Mesothelial cell of epicardium (in vitro differentiated cells): Measurements from ENCODE around the gene TAS2R3. TPM values are rescaled to one million over a fixed set of nuclear protein-coding genes. Genes with fewer than 3 reads are reported as not detected.

Source experiments
- DNase-seq, 2 experiments: peaks; one replicate each; pipeline ENCODE4 v3.0.0; 2021; ENCODE audit warnings: low spot score in 2 of 2; ENCODE audit not compliant: unreplicated experiment in 2 of 2
- H3K27ac Mint-ChIP-seq: 2 replicates; pipeline ENCODE4 v1.8.0; 2021; ENCODE audit warnings: mixed read lengths
- H3K27me3 Mint-ChIP-seq: 2 replicates; pipeline ENCODE4 v1.8.0; 2021; ENCODE audit warnings: low read depth, mixed read lengths
- H3K36me3 Mint-ChIP-seq: 2 replicates; pipeline ENCODE4 v1.8.0; 2021; ENCODE audit warnings: mixed read lengths
- H3K4me1 Mint-ChIP-seq: 2 replicates; pipeline ENCODE4 v1.8.0; 2021; ENCODE audit warnings: mixed read lengths
- H3K4me3 Mint-ChIP-seq: 2 replicates; pipeline ENCODE4 v1.8.0; 2021; ENCODE audit warnings: mild to moderate bottlenecking, moderate library complexity, mixed read lengths
- H3K9me3 Mint-ChIP-seq: 2 replicates; pipeline ENCODE4 v1.8.0; 2021; ENCODE audit warnings: mixed read lengths
- CTCF ChIP-seq: fragments of 200-600 bp; sonication (generic); IDR thresholded peaks from one replicate; pipeline ENCODE4 v1.5.0; 2021; ENCODE audit warnings: antibody characterized with exemption; ENCODE audit not compliant: unreplicated experiment
- total RNA-seq: library from RNA; stranded (reverse); gene quantifications from 3 replicates; pipeline ENCODE4 v1.2.1, GENCODE V29; 2021

Gene TAS2R3
- total RNA-seq = 4.0 to 5.6 TPM (median 5.0 TPM) in 3 replicates

- no peak for DNase-seq
- H3K4me1 Mint-ChIP-seq = no peaks in the 10 kb centered on the region
Measured at GRCh38 chr7:141763797-141764196, at the start of gene TAS2R3. Gene TAS2R3, plus strand, starts transcription at chr7:141764097. Its CDS starts 62 bp downstream, at chr7:141764159.

GRCh38 chr7:141714571-141714970, 49.3 kb upstream of the TAS2R3 start:
- peaks cover 1% of the 10 kb centered on the region for H3K27me3 Mint-ChIP-seq
- no peak for DNase-seq
- H3K4me3 Mint-ChIP-seq = no peak overlapping the region
- H3K9me3 Mint-ChIP-seq = no peaks in the 10 kb centered on the region
- no peak overlapping the region for H3K27ac Mint-ChIP-seq
- TF ChIP-seq CTCF = no peak
- no peaks in the 10 kb centered on the region for H3K36me3 Mint-ChIP-seq
- H3K4me1 Mint-ChIP-seq = no peaks in the 10 kb centered on the region

More at GRCh38 chr7:141763797-141764196, at the start of gene TAS2R3:
- TF ChIP-seq CTCF = no peak
- H3K9me3 Mint-ChIP-seq = no peaks in the 10 kb centered on the region
- no peak within 1 kb of the TSS for H3K27ac Mint-ChIP-seq
- no peak within 1 kb of the TSS for H3K4me3 Mint-ChIP-seq
- H3K36me3 Mint-ChIP-seq = peaks cover 46% of the 10 kb centered on the region
- no peaks in the 10 kb centered on the region for H3K27me3 Mint-ChIP-seq

- no peak for TF ChIP-seq CTCF
- Mint-ChIP-seq H3K27me3 (peaks cover 1% of the 10 kb centered on the region), H3K4me1 (no peaks in the 10 kb centered on the region), H3K4me3 (no peak overlapping the region), H3K9me3 (no peaks in the 10 kb centered on the region), H3K27ac (no peak overlapping the region), H3K36me3 (no peaks in the 10 kb centered on the region)
- DNase-seq = no peak
Measured at GRCh38 chr7:141715018-141715417, 48.9 kb upstream of the TAS2R3 start.

GRCh38 chr7:141715794-141716689, 47.9 kb upstream of the TAS2R3 start:
- DNase-seq = no peak
- Mint-ChIP-seq H3K27me3 (peaks cover 1% of the 10 kb centered on the region), H3K36me3 (no peaks in the 10 kb centered on the region), H3K4me1 (no peaks in the 10 kb centered on the region), H3K9me3 (no peaks in the 10 kb centered on the region), H3K4me3 (no peak overlapping the region), H3K27ac (no peak overlapping the region)
- no peak for TF ChIP-seq CTCF

- TF ChIP-seq CTCF = no peak
- no peaks in the 10 kb centered on the region for H3K9me3 Mint-ChIP-seq
- H3K36me3 Mint-ChIP-seq = no peaks in the 10 kb centered on the region
- no peak overlapping the region for H3K4me3 Mint-ChIP-seq
- H3K27ac Mint-ChIP-seq = no peak overlapping the region
- H3K27me3 Mint-ChIP-seq = peaks cover 1% of the 10 kb centered on the region
- no peaks in the 10 kb centered on the region for H3K4me1 Mint-ChIP-seq
- DNase-seq = no peak
Measured at GRCh38 chr7:141717450-141717849, 46.4 kb upstream of the TAS2R3 start.
